SH-SY5Y (cell line): ENCODE results near the gene FASTKD3.

Experiments
- GATA2 ChIP-seq: IDR thresholded peaks from 2 replicates; pipeline ENCODE4 v1.6.1; 2011; ENCODE audit warnings: mild to moderate bottlenecking, low read depth, low read length
- GATA3 ChIP-seq: IDR thresholded peaks from 2 replicates; pipeline ENCODE4 v1.6.1; 2011; ENCODE audit warnings: low read depth, mild to moderate bottlenecking, low read length, moderate library complexity

- TF ChIP-seq GATA2 = no peak
- TF ChIP-seq GATA3 = no peak
Measured at GRCh38 chr5:7888901-7889300, 20.1 kb upstream of the FASTKD3 start.
